ENCODE data around the gene NCOA3.
A peak's percentile ranks its signal among the peaks of the same experiment; 100 is the strongest.
"Not testable (repeated sequence)": the region's sequence is repeated elsewhere in the genome, so short reads cannot be mapped to it uniquely, and the experiment has no call there.

NCOA3 gene

DNA sequence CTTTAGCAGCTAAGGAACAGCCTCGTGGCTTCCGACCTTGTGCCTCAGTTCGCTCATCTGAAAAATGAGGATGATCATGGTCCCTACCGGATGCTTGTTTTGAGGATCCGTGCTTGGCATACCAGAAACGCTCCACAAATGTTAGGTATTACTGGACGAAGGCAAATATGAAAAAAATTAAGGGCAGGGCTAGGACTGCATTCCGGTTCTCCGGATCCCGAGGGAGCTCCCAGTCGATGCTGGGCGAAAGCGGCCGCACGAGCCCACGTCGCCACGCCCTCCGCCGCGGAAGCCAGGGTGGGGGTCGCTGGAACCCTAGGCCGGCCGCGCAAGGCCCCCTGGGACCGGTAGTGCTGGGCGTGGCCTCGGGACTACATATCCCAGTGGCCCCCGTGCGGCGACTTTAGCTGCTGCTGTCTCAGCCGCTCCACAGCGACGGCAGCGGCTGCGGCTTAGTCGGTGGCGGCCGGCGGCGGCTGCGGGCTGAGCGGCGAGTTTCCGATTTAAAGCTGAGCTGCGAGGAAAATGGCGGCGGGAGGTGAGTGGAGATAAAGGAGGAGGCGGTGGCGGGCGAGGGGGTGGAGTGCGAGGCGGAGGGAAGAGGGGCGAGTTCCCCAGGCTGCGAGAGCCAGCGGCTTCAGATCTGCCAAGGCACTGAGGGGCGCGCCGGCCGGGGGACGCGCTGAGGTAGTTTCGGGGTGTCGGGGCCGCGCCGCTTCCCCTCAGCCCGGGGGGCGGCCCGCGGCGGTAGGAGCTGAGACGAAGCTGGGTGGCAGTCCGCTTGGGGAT lies at the start of gene NCOA3:
TSS of gene NCOA3 (plus strand) at position 406 of the 789 bp plus-strand sequence. CDS start 120,361 bp downstream, outside the sequence.
- DNase-seq = peak; percentile 95

DNA sequence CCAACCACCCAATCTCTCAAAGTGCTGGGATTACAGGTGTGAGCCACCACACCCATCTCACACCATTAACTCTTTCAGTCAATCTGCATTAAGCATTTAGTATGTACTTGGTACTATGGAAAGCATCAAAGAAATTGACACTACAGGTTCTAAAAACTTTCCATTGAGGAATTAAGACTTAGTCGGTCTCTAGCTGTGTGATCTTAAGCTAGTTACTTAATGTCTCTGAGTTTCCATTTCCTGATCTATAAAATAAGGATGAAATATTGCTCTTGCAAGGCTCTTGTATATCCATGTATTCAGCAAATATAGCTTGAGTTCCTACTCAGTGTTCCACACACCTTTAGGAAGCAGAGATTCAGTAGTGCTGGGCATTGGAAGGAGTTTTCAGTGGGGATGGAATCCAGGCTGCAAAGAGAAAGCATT lies 48.9 kb upstream of the NCOA3 start:
- no peak for DNase-seq

DNA sequence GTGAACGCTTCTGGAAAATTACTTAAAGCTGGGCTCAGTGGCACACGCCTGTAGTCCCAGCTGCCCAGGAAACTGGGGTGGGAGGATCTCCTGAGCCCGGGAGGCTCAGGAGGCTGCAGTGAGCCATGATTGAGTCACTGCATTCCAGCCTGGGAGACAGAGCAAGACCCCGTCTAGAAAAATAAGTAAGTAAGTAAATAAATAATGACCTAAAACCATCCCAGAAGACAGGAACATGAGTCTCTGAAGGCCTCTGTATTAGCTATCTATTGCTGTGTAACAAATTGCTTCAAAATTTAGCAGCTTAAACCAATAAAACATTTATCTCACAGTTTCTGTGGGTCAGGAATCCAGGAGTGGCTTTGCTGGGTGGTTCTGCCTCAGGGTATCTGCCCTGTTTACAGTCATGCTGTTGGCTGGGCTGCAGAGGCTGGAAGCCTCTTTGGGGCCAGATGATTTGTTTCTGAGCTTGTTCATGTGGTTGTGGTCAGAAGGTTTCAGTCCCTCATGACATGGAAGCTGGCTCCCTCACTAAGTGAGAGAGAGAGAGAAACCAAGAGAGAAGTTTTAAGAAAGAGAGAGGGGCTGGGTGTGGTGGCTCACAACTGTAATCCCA lies 48.4 kb upstream of the NCOA3 start:
- no peak for DNase-seq

- DNase-seq = no peak
Measured at GRCh38 chr20:47454298-47455132, 47.2 kb upstream of the NCOA3 start.

DNA sequence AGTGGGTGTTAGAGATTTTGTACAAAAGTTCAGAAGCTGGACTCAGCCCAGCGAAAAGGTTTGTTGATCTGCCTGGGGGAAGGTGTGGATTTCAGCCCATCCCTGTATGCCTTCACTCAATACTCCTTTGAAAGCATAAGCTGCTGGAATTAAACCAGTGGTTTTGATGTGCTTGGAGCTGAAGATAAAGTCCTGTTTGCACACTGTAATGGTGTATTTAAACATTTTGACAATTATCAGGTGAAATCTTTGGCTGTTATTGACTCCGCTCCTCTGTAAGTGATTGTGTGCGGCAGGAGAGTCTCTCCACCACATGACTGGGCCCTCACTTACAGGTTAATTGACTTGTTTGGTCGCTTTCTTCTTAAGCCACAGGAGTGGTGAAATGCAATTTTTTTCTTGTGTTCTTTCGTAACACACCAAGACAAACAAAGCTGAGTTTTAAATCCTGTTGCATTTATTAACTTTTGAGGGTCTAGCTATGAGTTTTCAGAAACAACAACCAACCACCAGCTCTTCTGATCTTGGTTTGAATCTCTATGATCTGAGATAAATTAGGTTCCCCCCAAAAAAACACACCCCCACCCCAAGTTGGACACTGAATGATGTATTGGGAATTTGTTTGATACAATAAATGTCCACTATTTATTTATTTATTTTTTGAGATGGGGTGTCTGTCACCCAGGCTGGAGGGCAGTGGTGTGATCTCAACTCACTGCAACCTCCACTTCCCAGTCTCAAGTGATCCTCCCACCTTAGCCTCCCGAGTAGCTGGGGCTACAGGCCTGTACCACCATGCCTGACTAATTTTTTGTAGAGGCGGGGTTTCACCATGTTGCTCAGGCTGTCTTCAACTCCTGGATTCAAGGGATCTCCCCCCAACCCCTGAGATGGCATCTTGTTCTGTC lies 46.3 kb upstream of the NCOA3 start:
- no peak for DNase-seq

DNA sequence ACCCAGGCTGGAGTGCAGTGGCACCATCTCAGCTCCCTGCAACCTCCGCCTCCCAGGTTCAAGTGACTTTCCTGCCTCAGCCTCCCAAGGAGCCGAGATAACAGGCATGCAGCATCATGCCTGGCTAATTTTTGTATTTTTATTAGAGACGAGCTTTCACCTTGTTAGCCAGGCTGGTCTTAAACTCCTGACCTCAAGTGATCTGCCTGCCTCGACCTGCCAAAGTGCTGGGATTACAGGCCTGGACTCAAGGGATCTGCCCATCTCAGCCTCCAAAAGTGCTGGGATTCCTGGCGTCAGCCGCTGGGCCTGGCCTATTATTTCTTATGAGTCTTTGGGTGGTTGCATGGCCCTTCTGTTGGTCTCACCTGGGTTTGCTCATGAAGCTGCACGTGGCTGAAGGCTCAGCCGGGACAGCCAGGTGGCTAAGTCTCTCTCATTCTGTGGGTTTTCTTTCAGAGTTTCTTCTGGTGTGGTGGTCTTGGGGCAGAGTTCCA lies 45.6 kb upstream of the NCOA3 start:
- DNase-seq = no peak

DNA sequence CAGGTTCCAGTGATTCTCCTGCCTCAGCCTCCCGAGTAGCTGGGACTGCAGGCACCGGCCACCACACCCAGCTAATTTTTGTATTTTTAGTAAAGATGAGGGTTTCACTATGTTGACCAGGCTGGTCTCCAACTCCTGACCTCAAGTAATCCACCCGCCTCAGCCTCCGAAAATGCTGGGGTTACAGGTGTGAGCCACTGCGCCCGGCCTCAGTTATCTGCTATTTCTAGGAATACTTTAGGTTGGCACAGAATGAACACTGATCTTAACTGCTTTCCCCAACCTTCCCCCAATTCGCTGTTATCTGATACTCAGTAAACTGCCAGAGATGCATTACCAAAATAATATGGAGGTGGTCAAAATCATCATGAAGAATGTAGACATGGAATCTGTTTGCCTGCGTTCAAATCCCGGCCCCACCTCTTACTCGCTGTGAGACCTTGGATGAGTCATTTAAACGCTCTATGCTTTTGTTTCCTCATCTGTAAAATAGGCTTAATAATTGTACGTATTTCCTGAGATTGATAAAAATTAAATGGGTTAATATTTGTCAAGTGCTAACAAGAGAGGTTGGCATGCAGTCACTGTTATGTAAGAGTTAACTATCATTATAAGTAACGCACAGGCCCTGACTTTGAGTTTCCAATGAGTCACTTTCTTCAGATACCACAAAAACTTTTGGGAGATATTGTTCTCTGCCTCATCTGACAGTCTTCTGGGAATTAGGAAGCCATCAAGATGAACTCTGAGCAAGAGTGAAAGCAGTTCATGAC lies 44.5 kb upstream of the NCOA3 start:
- DNase-seq = no peak

- not testable (repeated sequence) for DNase-seq
Measured at GRCh38 chr20:47458280-47459050, 43.2 kb upstream of the NCOA3 start.

GRCh38 chr20:47459344-47460073 lies 42.2 kb upstream of the NCOA3 start:
- no peak for DNase-seq

- not testable (repeated sequence) for DNase-seq
Measured at GRCh38 chr20:47460761-47461112, 41.0 kb upstream of the NCOA3 start.

DNA sequence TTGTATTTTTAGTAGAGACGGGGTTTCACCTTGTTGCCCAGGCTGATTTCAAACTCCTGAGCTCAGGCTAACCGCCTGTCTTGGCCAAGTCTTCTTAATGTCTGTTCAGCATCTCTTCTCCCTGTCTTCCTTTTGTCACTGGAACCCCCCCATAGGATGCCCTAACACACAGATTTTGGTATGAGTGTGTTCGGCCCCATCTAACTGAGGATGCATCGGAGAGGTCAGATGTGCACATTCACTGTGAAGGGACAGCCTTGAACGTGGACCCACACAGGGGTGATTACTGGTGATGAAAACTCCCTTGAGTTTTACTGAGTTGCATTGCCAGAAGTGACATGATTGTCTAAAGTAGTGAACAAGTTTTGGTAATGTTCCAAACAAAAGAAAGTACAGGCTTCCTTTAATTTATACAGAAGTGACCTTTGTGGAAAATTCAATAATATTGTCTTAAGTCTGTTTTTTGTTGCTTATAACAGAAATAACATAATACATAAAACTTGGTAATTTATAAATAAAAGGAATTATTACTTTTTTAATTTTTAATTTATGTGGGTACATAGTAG lies 40.5 kb upstream of the NCOA3 start:
- DNase-seq = no peak

DNA sequence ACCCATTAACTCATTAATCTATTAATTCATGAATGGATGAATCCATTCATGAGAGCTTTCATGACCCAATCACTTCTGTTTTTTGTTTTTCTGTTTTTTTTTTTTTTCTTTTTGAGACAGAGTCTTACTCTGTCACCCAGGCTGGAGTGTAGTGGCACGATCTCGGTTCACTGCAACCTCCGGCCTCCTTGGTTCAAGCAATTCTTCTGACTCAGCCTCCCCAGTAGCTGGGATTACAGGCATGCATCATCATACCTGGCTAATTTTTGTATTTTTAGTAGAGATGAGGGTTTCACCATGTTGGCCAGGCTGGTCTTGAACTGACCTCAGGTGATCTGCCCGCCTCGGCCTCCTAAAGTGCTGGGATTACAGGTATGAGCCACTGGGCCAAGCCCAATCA lies 39.8 kb upstream of the NCOA3 start:
- DNase-seq = not testable (repeated sequence)

GRCh38 chr20:47464380-47465101 lies 37.1 kb upstream of the NCOA3 start:
- no peak for DNase-seq

DNA sequence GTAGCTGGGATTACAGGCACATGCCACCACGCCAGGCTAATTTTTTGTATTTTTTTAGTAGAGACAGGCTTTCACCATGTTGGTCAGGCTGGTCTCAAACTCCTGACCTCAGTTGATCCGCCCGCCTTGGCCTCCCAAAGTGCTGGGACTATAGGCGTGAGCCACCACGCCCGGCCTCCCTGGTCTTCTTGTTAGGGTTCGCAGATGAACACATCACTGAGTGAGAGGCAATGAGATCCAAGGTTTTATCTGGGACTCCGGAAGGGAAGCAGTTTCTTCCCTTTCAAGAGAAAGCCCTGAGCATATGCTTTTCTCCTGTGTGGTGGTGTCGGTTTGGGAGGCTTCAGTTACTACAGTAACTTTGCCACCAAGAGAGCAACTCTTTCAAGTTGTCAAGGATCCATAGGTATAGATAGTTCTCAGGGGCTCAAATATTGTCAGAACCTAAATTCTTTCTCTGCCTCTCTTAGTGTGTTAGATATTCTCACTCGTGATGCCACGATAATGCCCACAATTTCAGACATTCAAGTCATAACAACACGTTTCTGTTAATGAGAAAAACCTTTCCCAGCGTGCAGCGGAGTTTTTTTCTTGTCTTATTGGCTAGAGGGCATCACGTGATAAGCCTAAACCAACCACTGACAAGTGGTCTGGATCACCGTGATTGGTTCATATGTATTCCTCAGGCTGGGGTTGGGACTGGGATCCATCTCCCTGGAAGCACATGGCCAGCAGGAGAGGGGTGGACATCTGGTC lies 36.2 kb upstream of the NCOA3 start:
- no peak for DNase-seq

DNA sequence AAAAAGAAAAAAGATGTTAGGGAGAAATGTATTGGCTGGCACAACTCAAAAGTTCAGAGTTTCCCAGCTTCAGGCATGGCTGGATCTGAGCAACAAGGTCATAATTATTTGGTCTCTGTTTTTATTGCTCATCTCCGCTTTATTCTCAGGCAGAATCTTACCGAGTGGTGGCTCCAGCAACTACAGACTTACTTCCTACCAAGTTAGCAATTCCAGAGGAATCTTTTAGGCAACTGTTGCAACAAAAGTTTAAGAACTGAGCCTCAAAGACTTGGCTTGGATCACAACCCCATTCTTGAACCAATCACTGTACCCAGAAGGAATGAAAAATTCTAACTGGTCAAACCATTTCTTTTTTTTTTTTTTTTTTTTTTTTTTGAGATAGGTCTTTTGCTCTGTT lies 35.5 kb upstream of the NCOA3 start:
- no peak for DNase-seq

- DNase-seq = no peak
Measured at GRCh38 chr20:47466704-47467459, 34.8 kb upstream of the NCOA3 start.

DNA sequence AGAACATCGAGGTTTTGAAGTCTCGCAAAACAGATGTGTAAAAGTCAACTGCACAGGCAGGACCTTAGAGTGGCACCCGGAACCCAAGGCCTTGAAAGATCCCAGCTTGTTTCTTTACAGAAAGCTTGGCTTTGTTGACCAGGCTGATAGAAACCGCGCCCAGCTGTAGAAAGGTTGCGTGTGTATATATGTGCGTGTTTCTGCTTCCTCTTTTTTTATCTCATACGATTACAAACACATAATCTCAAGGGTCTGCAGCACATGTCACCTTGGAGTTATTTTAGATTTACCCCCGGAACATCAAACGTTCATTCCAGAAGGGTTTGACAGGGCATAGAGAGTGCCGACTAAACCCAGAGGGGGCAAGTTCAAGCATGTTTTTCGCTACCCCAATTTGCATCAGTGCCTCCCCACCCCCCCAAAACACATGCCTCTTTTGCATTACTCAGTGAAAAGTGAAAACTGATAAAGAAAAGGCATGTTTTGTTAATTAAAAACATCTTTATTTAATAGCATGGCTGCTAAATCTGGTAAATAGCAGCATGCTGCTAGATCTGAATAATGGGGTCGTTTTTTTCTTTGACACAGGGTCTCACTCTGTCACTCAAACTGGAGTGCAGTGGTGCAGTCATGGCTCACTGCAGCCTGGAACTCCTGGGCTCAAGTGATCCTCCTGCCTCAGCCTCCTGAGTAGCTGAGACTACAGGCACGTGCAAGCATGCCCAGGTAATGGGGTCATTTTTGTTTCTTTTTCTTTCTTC lies 33.2 kb upstream of the NCOA3 start:
- DNase-seq = no peak

Data from NCI-H1092 treated with DMSO at 0.1 percent for 48 hours (cell line).